Ovary (tissue), 9 donors: ENCODE results near the gene BHLHE23. TPM values are rescaled to one million over a fixed set of nuclear protein-coding genes. Genes with fewer than 3 reads are reported as not detected.

Experiments
- DNase-seq, 5 donors: peaks; one replicate each; pipeline ENCODE4 v3.0.0-alpha.2; 2019 to 2020
- H3K27ac ChIP-seq, 2 donors: fragments of 200-600 bp; one replicate each; pipeline versions ENCODE4 v1.5.1 to v1.8.0; 2019 to 2022
- H3K27me3 ChIP-seq: fragments of 200-600 bp; one replicate; pipeline ENCODE4 v1.8.0; 2022
- H3K36me3 ChIP-seq: fragments of 200-600 bp; sonication (generic); one replicate; pipeline ENCODE4 v1.5.1; 2019
- H3K4me1 ChIP-seq: one replicate; pipeline ENCODE4 v1.8.1; 2013; ENCODE audit warnings: mild to moderate bottlenecking, moderate library complexity; ENCODE audit not compliant: insufficient read depth
- H3K4me3 ChIP-seq: fragments of 200-600 bp; sonication (generic); one replicate; pipeline ENCODE4 v1.5.1; 2017
- H3K9me3 ChIP-seq, 2 donors: fragments of 200-600 bp in 1 of 2; sonication (generic) in 1 of 2; one replicate each; pipeline versions ENCODE4 v1.5.1 to v1.8.1; 2013 to 2019; ENCODE audit warnings: mild to moderate bottlenecking in 1 of 2, moderate library complexity in 1 of 2
- CTCF ChIP-seq, 3 donors: fragments of 450-650 bp in 2 of 3; fragments of 200-600 bp in 1 of 3; IDR thresholded peaks; one replicate each; pipeline versions ENCODE4 v1.5.1 to v1.8.0; 2016 to 2022; ENCODE audit warnings: antibody characterized with exemption in 3 of 3, mild to moderate bottlenecking in 1 of 3
- EP300 ChIP-seq: sonication (generic); formaldehyde crosslinking; IDR thresholded peaks from one replicate; pipeline ENCODE4 v1.6.1; 2017; ENCODE audit warnings: antibody characterized with exemption
- POLR2A ChIP-seq: fragments of 450-650 bp; IDR thresholded peaks from one replicate; pipeline ENCODE4 v1.6.1; 2017; ENCODE audit warnings: antibody characterized with exemption, mild to moderate bottlenecking, moderate library complexity
- WGBS, 3 donors: extraction: QIAGEN DNeasy Blood & Tissue Kit in 1 of 3; methylation state at CpG; one replicate each; pipeline versions ENCODE4 v1.1.5 to v1.1.7; 2013 to 2017; 5-methylcytosine and 5-hydroxymethylcytosine counted together
- intact Hi-C, 4 donors: fragments of 100-400 bp; cut with DNase I; formaldehyde crosslinking; loops; one replicate each; pipeline versions ENCODE4 v1.11.0 to v1.15.1; 2022 to 2023
- polyA plus RNA-seq, 2 donors: library from polyadenylated mRNA; stranded (reverse); fragments of 200-250 nt in 1 of 2; fragments of 350-450 nt in 1 of 2; fragmentation: Illumina TruSeq in 1 of 2; extraction: RNeasy Lipid Tissue Mini Kit (QIAGEN cat#74804) in 1 of 2; gene quantifications; one replicate each; pipeline ENCODE4 v1.2.3, GENCODE V29; 2013 to 2014
- total RNA-seq, 7 donors: library from RNA; depleted of rRNA in 2 of 7; stranded (reverse); fragments of >200 nt in 2 of 7; fragmentation: NEBNext Ultra II Directional in 3 of 7; extraction: Animal tissue kit (Norgen Biotek cat#: 25700) in 3 of 7; gene quantifications; one replicate each; pipeline versions ENCODE4 v1.1.0 to v1.2.4, GENCODE V29; 2016 to 2023
- donor health status: DM: no; HTN: no; CAD: no; lungs with moderate emphysema.
- donor health status: DM: no; HTN: no; CAD: no.
- donor health status: Bipolar disorder and iron deficiency.
- donor health status: DM: yes; HTN: yes; CAD: no.
- donor health status: DM: no; HTN: no; CAD: no.
- donor health status: DM: yes; HTN: yes; CAD: no.

BHLHE23 gene
- total and polyA plus RNA-seq, 9 donors, result not detected

- DNase-seq, result peak in 1 of 5 donors; percentile 27
- Histone ChIP-seq H3K4me3 (no peak overlapping the region), H3K9me3 (no peaks in the 10 kb centered on the region), H3K27me3 (no peaks in the 10 kb centered on the region), H3K4me1 (no peaks in the 10 kb centered on the region), H3K36me3 (no peaks in the 10 kb centered on the region), H3K27ac (no peak overlapping the region)
- intact Hi-C loops, result no loop called here
- TF ChIP-seq CTCF (IDR thresholded peaks at IDR 0.05), result no peak
- TF ChIP-seq EP300, result no peak
- TF ChIP-seq POLR2A, result no peak
- 42 to 61% (median 49%) methylated on average over 21 to 24 of the region's 24 CpGs for WGBS, 3 donors
These were observed 24.7 kb upstream of the BHLHE23 start for GRCh38 chr20:63031251-63032014.

GRCh38 chr20:63029358-63030121 lies 22.8 kb upstream of the BHLHE23 start:
- no peaks in the 10 kb centered on the region for H3K27me3 ChIP-seq
- intact Hi-C loops, result no loop called here
- H3K36me3 ChIP-seq, result no peaks in the 10 kb centered on the region

GRCh38 chr20:63028461-63028921 lies 21.7 kb upstream of the BHLHE23 start:
- 4 to 26% (median 13%) methylated on average over 21 to 22 of the region's 22 CpGs for WGBS, 3 donors
- intact Hi-C loops, result no loop called here
- Histone ChIP-seq H3K27me3 (no peaks in the 10 kb centered on the region), H3K9me3 (no peaks in the 10 kb centered on the region), H3K36me3 (no peaks in the 10 kb centered on the region), H3K4me3 (no peak overlapping the region), H3K4me1 (peaks cover 5% of the 10 kb centered on the region), H3K27ac (no peak overlapping the region)
- peak in 1 of 5 donors; percentile 9 for DNase-seq
- TF ChIP-seq EP300 (no peak), CTCF (IDR thresholded peaks at IDR 0.05) (no peak), POLR2A (no peak)

More at GRCh38 chr20:63029358-63030121, 22.8 kb upstream of the BHLHE23 start:
- Histone ChIP-seq H3K4me3 (no peak overlapping the region), H3K27ac (no peak overlapping the region), H3K9me3 (no peaks in the 10 kb centered on the region), H3K4me1 (peaks cover 5% of the 10 kb centered on the region)
- 10 to 55% (median 33%) methylated on average over 34 to 37 of the region's 37 CpGs for WGBS, 3 donors
- TF ChIP-seq POLR2A (no peak), CTCF (IDR thresholded peaks at IDR 0.05) (no peak), EP300 (no peak)
- peak in 1 of 5 donors; percentile 27 for DNase-seq

GRCh38 chr20:63027922-63028389 lies 21.2 kb upstream of the BHLHE23 start:
- H3K4me1 ChIP-seq, result peaks cover 5% of the 10 kb centered on the region
- no peak overlapping the region for H3K27ac ChIP-seq
- 7 to 12% (median 7%) methylated on average over 16 to 23 of the region's 23 CpGs for WGBS, 3 donors
- intact Hi-C loops, result no loop called here
- no peaks in the 10 kb centered on the region for H3K9me3 ChIP-seq
- H3K4me3 ChIP-seq, result no peak overlapping the region
- TF ChIP-seq CTCF (IDR thresholded peaks at IDR 0.05) (no peak), POLR2A (no peak), EP300 (no peak)
- H3K27me3 ChIP-seq, result no peaks in the 10 kb centered on the region
- peak in 1 of 5 donors; percentile 28 for DNase-seq
- no peaks in the 10 kb centered on the region for H3K36me3 ChIP-seq
